ENCODE measurements around the gene NPTXR.
"Not testable (repeated sequence)": the region's sequence is repeated elsewhere in the genome, so short reads cannot be mapped to it uniquely, and the experiment has no call there.

The NPTXR gene

DNA sequence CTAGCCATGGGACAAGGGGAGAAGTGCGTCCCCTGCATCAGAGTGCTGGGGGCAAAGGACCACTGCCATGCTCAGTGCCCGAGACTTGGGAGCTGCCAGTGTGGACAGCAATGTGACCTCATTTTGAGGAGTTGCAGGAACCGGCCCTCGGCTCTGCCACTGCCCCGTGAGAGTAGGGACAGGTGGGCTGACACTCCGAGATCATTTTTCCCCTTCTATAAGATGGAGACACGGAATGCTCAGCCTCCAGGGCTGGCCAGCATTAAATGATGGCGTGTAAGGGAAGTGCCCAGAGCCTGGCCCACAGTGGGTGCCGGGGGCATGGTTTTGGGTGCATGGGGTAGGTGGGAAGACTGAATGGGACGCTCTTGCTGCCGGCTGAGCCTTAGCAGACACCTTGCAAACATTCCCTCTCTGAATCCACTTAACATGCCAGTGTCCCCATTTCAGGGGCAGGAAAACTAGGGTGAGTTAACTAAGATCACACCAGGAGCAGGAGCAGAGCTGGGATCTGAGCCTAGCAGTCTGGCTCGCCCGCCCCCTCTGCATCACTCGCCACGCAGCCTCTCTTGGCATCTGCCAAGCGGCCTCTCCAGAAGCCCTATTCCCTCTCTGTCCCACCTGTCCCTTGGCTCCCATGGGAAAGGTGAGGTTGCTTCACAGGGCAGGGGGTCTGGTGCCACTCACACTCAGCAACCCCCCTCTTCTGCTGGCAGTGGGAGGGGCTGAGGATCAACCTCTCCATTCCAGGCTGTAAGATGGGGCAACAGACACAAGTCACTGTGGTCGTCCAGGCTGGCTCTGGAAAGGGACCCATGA lies 13.6 kb downstream of the NPTXR start:
- no peak for DNase-seq

DNA sequence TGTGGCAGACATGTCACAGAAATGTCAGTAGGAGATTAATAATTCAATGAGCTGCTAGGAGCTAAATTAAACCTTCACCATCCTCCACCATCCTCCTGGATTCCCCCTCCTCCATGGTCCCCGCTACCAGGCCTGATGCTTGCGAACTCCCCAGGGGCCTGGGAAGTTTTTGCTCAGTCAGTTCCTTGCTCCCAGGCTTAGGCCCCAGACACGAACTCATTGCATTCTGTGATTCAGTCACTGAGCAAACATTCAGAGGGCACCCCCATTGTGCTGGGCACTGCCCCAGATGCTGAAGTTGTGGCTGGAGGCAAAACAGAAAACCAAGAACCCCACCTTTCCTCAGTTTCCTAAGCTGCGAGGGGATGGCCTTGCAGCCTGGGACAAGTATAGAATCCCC lies 14.3 kb downstream of the NPTXR start:
- no peak for DNase-seq

DNA sequence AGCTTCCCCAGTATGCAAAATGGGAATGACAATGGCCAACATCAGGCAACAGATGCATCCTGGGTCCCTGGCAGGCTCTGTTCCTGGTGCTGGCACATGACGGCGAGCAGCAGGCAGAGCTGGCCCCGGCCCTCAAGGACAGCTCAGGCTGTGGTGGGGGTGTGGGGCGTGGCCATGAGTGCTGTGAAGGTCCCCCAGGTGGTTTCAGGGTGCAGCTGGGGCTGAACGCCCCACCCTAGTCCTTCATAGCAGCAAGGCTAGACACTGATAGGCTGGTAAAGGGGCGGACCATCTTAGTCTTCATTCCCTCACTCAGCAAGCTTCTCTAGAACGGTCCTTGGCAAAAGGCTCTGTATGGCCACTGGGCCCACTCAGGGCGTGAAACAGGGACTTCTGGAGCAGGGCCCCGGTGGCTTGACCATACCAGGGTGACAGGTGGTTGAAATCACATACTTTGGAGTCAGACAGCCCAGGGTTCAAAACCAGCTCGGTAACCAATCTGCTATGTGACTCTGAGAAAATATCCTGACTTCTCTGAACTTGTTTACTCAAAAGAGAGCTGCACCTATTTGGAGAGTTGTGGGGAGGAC lies 15.1 kb downstream of the NPTXR start:
- no peak for DNase-seq

DNA sequence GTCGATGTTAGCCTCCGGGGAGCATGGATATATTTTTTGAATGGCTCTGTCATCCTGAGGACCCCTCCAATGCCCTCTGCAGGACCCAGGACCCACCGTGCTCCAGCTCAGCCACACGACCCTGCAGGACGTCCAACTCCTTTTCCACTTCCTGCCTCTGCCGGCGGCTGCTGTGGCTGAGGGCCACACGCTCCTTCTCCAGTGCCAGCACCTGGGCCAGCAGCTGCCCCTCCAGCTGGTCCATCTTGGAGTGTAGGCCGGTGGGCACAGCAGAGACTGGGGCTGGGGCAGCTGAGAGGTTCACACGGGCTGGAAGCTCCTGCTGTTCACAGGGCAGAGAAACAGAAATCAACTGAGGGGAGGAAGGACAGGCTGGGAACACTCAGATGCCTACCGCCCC lies 15.6 kb downstream of the NPTXR start:
- no peak for DNase-seq

DNA sequence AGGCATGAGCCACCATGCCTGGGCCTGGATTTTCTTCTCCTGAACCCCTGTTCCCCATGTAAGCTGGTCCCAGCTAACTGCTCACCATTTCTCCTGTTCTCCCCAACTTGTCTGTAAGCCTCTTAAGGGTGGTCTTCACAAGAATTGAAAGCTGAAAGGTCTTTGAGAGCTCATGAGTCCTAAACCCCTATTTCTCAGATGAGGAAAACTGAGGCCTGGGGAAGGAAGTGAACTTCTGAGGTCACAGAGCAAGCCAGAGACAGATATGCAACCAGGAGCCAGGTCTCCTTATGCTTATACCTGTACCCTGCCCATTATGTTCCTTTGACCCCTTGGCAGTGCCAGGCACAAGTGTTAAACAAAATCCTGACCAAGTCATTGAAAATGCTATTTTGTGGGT lies 16.3 kb downstream of the NPTXR start:
- no peak for DNase-seq

DNA sequence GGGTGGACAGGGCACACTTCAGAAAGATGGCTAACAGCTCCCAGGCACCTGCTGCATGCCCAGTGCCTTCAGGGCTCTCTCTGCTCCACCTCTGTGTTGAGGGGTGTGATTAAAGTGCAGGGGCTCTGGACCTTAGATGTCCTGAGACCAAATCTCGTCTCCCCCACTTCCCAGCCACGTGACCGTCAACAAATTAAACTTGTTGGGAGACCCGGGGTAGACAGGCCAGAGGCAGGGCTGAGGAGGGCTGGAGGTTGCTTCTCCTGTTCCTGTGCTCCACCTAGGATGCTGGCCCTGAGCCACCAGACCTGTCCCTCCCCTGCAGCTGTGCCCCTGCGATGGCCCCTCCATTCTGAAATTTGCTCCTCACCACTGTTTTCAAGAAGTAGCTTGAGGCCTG lies 17.0 kb downstream of the NPTXR start:
- no peak for DNase-seq

DNA sequence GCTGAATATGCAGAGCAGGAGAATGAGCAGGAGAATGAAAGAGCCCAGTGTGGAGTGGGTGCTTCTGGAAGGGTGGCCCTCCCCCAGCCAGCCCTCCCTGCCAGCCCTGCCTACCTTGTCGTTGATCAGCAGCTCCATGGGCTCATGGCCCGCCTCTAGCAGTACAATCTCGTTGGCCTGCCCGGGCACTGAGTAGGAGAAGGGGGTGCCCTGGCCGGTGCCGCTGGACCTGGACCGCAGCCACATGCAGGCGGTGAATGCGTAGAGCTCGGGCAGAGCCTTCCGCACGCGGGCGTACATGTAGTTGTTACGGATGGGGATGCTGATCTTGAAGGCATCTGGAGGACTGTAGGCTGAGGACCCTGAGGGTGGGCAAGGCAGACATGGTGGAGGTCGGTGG lies 17.4 kb downstream of the NPTXR start:
- DNase-seq, result no peak

DNA sequence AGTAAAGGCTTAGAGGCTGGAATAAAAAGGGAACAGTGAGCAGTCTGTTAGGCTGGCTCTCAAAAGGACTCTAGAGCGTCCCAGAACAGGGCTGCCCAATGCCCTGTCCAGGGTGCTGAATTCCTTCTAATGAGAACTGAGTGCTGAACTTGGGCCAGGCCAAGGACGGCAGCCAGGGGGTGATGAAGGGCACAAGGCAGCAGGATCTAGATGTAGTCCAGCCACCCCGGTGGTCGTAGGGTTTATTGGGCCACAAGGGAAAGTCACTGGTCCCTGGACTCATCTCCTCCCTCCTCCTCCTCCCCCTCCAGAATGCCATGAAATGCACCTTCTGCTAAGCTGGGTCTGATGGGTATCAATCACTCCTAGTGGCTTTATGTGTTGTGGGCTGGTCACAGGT lies 19.2 kb downstream of the NPTXR start:
- peak; percentile 41 to 46 for DNase-seq

DNA sequence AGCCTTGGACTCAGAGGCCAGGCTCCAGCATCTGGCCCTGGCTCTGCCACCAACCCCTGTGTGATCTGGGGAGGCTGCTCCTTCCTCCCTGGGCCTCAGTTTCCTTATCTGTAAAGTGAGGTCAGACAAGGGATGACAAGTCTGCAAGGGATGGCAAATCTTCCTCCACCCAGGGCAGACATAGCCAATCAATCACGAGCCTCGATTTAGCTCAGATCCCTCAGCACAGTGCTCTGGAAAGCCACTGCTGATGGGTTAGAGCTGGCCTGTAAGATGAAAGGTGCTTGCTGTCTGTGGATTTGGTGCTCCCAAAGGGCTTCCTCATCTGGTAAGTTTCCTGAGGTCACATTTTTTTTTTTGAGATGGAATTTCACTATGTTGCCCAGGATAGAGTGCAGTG lies 20.2 kb downstream of the NPTXR start:
- DNase-seq, result no peak

DNA sequence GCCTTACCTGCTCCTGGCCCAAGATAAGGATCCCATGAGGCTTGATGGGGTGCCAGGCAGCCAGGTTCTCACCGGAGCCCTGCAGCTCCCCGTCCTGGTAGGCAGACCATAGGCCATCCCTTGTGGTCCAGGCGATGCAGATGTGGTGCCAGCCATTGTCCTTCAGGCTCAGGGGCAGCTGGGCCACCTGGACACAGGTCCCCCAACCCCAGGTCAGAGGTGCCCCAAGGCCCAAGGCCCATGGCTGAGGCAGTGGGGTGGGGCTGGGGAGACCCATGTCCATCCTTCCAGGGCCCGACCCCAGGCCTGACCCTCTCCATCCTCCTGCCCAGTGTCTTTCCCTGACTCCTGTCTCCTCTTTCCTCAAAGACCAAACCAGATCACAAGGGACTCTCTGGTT lies 20.8 kb downstream of the NPTXR start:
- no peak for DNase-seq

DNA sequence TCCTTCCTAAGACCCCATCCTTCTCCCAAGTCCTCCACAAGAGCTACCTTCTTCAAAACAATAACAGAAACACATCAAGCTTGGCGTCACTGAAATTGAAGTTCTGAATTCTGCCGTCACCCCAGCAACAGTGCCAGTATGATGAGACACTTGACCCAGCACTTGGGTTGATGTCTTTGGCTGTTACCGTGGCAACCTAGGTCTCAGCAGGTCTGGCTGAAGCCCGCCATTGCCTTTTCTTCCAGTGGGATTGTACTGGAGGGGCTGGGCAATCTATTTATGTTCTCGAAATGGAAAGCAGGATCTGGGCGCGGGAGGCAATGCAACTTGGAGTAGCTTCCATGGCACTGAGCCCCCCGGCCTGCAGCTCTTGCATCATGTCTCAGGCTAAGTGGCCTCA lies 23.8 kb downstream of the NPTXR start:
- DNase-seq, result no peak

DNA sequence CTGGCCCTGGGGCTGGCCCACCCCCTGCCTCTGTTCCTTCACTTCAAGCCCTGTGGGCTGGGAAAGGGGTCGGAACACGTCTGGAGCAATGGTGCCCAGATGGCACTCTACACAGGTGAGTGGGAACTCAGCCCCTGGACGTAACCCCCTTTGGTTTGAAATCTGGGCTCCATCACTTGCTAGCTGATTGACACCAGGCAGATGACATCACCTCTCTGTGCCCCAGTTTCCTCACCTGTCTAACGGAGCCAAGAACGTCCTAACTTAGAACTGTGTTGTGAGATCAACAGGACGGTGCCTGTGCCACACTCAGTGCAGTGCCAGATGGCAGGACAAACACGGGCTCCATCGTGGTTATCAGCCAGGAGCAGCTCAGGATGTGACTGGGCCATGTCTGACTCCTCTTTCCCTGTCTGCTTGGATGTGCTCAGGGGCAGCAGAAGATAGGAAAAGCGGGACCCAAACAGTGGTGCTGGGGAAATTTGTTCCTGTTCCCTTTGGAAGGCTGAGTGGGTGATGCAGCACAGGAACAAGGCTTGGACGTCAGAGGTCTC lies 24.4 kb downstream of the NPTXR start:
- DNase-seq, result no peak

DNA sequence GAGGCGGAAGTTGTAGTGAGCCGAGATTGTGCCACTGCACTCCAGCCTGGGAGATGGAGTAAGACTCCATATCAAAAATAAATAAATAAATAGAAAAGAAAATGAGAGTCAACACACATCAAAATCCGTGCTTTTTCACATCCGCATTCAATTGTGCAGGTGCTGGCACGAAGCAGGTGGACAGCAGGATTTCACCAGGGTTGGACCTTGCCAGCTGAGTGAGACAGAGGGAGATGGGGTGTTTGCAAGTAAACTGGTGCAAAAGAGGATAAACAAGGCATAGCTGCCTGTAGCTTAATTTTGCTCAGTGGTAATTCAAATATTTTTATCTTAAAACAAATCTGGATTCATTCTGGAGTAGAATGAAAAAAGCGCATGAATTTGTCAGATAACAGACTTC lies 26.6 kb downstream of the NPTXR start:
- no peak for DNase-seq

DNA sequence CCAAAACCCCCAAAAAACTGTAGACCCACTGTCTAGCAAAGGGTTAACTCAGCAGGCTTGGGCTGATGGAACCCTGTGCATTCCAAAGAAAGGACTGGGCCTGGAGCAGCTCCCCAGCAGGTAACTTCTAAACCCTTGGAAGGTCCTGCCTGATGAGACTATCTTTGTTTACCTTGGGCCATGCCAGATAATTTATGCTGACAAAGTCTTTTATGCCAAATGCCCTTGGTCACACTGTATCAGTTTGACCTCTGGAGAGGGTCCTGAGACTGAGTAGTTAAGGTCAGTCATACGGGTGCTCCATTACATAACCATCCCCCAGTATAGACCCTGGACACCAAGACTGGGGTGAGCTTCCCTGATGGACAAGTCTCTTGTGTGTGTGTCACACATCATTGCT lies 28.0 kb downstream of the NPTXR start:
- no peak for DNase-seq

DNA sequence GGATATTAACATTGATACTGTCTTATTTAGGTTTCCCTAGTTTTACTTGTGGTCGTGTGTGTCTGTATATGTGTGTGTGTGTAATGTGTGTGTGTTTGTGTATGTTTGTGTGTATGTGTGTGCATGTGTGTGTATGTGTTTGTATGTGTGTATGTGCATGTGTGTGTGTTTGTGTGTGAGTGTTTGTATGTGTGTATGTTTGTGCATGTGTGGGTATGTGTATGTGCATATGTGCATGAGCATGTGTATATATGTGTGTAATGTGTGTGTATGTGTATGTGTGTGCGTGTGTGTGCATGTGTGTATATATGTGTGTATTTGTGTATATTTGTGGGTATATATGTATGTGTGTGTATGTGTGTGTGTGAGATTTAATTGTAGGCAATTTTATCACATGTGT lies 32.6 kb downstream of the NPTXR start:
- no peak for DNase-seq

DNA sequence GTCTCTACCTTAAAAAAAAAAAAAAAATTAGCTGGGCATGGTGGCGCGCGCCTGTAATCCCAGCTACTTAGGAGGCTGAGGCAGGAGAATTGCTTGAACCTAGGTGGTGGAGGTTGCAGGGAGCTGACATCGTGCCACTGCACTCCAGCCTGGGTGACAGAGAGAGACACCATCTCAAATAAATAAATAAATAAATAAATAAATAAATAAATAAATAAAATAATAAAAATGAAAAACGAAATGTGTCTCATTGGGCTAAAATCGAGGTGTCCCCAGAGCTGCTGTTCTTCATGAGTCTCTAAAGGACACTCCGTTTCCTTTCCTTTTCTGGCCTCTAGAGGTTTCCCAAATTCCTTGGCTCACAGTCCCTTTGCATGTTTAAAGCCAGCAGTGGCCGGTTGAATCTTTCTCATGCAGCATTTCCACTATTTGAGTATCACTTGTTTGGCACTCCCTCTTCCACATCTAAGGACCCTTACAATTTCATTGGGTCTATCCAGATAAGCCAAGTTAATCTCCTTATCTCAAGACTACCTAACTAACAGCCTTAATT lies 38.7 kb downstream of the NPTXR start:
- DNase-seq, result not testable (repeated sequence)

DNA sequence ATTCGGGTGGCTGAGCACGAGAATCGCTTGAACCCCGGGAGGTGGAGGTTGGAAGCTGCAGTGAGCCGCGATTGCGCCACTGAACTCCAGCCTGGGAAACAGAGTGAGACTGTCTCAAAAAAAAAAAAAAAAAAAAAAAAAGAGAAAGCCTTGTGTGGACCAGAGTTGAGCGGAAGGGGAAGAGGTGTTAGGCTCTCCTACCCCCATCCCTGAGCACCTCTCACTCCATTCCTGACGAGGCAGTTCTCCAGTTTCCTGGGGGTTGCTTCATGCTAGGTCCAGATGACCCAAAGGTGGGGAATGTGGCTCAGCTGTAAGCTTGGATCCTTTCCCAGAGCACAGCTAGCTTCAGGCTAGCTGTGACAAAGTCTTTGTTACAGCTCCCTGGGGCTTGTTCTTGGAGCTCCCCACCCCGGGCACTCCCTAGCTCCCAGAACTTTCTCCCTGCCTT lies 41.1 kb downstream of the NPTXR start:
- DNase-seq, result no peak

DNA sequence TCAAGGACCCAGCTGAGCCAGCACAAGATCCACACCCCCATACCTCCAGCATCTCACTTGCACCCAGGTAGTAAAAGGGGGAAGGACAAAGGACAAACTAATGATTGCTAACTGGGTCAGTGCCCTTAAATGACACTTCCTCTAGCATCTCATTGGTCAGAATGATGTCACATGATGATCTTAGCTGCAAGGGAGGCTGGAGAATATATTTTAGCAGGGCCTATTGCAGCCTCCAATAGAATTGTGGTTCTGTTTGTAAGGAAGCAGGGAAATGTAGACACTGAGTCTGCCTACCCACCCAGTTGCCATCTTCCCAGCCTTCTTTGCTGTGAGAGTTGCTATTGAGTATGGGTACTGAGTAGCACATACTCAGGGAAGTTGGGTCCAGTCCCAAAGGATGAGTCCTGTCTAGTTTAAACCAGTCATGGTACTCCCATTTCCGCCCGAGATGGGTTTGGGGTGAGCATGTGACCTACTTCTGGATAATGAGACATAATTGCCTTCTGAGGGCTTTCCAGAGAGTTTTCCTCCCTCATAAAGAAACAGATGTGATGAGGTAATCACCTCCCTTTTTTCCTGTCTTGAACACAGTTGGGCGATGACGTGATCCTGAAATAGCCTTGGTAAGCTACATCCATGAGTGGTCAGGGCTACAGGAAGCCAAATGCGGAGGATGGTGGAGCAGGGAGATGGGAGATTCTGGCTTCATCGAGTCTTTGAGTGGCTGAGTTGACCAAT lies 44.4 kb downstream of the NPTXR start:
- DNase-seq, result no peak

DNA sequence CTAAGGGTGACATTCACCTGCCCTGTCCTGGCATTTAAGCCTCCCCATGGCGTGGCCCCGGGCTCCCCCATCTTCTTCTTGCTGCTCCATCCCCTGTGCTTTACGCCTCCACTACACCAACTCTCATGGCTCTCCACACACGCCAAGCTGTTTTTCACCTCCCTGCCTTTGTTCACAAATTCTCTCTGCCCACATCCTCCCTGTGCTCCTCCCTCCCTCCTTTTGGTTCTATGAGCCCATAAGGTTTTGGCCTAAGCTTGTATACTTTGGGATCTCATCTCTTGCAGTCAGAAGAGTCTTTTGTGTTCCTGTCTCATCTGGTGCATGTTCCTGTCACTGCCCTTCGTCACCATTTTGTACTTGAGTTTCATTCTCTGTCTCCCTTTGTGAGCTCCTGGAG lies 45.3 kb downstream of the NPTXR start:
- DNase-seq, result no peak

DNA sequence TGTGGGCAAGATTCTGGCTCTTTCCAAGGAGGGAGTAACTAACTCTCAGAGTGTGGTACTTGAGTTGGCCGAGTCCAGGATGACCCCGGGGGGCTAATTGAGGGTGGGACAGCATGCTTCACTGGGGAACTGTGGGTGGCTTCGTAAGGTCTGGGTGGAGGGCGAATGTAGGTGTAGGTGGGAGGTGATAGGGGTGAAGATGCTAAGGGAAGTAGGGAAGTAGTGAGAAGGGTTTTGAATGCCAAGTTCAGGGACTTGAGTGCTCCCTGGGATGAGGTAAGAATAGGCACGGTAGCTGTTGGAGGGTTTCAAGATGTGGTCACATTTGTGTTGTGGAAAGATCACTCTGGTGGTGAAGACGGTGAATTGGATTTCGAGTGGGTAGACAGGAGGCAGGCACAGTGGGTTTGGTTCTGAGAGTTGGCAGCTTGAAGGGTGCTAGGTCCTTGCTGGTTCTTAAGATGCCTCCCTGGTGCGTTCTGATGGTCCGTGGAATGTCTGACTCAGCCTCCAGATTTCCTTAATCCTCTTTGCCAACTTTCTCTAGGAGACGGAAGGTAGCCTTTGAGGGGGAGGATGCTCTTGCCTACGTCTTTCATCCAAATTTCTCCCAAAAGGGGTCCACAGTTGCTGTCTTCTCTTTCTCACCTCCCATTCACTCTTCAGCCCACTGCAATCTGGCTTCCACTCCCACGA lies 47.4 kb downstream of the NPTXR start:
- DNase-seq, result no peak

DNA sequence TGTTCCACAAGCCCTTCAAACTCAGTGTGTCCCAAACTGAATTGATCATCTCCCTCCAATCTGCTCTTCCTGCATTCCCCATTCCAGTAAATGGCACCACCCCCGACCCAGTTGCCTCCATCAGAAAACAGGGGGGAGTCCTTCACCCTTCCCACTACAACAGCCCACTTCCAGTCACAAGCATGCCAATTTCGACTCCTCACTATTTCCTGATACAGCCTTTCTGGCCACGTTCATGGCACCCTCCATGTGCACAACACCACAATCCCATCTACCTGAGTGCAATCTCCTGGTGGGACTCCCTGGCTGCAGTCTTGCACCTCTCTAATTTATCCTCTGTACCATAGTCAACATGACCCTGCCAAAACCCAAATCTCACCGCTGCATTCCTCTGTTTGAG lies 48.3 kb downstream of the NPTXR start:
- no peak for DNase-seq

DNA sequence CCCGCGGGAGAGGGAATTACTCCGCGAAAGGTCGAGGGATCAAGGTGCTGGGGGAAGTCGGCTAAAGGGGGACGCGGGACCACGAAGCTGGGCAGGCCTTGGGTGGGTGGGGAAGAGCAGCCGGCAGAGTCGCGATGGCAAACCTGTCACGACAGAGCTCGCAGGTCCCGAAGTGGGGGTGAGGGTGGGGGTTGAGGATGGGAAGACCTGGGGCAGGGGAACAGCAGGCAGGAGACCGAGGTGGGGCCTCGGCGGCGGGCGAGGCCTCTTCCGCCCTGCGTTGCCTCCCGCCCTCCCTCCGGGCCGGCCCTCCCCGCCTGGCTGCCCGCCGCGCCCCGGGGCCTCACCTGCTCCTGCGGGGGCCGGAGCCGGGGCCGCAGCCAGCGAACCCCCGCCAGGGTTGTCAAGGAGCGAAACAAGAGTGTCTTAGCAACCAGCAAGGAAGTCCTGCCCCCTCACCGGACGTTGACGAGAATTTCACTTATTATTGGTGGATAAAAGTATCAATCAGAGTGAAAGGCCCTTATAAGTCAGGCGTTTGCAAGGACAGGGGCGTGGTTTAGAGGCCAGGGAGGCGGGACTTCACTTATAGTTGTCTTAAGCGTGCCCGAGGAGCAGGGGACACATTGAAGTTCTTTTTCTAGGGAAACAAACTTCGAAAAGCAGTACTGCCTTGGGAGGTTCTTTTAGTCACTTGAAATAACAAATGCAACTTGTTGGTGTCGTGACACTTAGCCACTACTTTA lies 49.9 kb downstream of the NPTXR start, which contains the start of gene DNAL4:
TSS of gene DNAL4 (minus strand) at position 423 of the 746 bp plus-strand sequence. CDS start 11,412 bp downstream, outside the sequence.
- DNase-seq, result peak; percentile 91

All from stimulated activated CD4-positive, alpha-beta T cell treated with anti-CD3 and anti-CD28 coated beads, Interleukin-2, amount 100 ng/mL, for 24 hours (primary cell).